ENCODE results near the gene CLTA. TPM values are rescaled to one million over a fixed set of nuclear protein-coding genes. Genes with fewer than 3 reads are reported as not detected.
"Not testable (repeated sequence)": the region's sequence is repeated elsewhere in the genome, so short reads cannot be mapped to it uniquely, and the experiment has no call there.

The CLTA gene
- total RNA-seq, 2 experiments from 2014 or later, result 150 to 171 TPM

GRCh38 chr9:36247356-36247755, 56.6 kb downstream of the CLTA start:
- no peak overlapping the region for H3K4me2 ChIP-seq (ENCODE audit: low read length)
- H3K9me2 ChIP-seq (ENCODE audit: insufficient read depth, low read length), result no peaks in the 10 kb centered on the region
- ChIA-PET POLR2A (interaction anchor here (1.2 kb wide), 1 partner anchor 85 kb away, joined by 3 read pairs; no protein-coding TSS in a partner anchor), CTCF (ENCODE audit: unreplicated experiment) (no interaction called here)
- peaks cover 6% of the 10 kb centered on the region for H3K4me1 ChIP-seq (ENCODE audit: insufficient read depth, low read length, poor library complexity, severe bottlenecking)
- no peak overlapping the region for H2AFZ ChIP-seq (ENCODE audit: low read length)
- 0 out of 2 replicates have a peak, but pooled peaks cover 5% of the 10 kb centered on the region for H4K20me1 ChIP-seq (ENCODE audit: insufficient read depth, low read length)
- H3K36me3 ChIP-seq (ENCODE audit: insufficient read depth, low read length), result peaks cover 34% of the 10 kb centered on the region
- no peak overlapping the region for H3K27ac ChIP-seq (ENCODE audit: low read depth, low read length, poor library complexity, severe bottlenecking)
- no peak for DNase-seq (ENCODE audit: low spot score)
- no peak for TF ChIP-seq CTCF (conservative IDR thresholded peaks at IDR 0.05; ENCODE audit: low read length)
- no peak for TF ChIP-seq EZH2phosphoT487 (IDR thresholded peaks at IDR 0.05; ENCODE audit: borderline replicate concordance, low read depth, low read length)
- no peak overlapping the region for H3K4me3 ChIP-seq (ENCODE audit: low read depth, low read length, poor library complexity, severe bottlenecking)
- no peaks in the 10 kb centered on the region for H3K79me2 ChIP-seq (ENCODE audit: insufficient read depth, low read depth, low read length)
- no peaks in the 10 kb centered on the region for H3K9me3 ChIP-seq (ENCODE audit: low read length)
- BruUV-seq (replicated peaks), result no TSS peak
- intact Hi-C loops (cut with micrococcal nuclease; ENCODE audit: unreplicated experiment), result no loop called here

GRCh38 chr9:36248061-36248460, 57.3 kb downstream of the CLTA start:
- H3K27ac ChIP-seq (ENCODE audit: low read depth, low read length, poor library complexity, severe bottlenecking); H3K79me2 ChIP-seq (ENCODE audit: insufficient read depth, low read depth, low read length); H2AFZ ChIP-seq (ENCODE audit: low read length); BruUV-seq (replicated peaks); H3K4me2 ChIP-seq (ENCODE audit: low read length); H3K4me1 ChIP-seq (ENCODE audit: insufficient read depth, low read length, poor library complexity, severe bottlenecking); H4K20me1 ChIP-seq (ENCODE audit: insufficient read depth, low read length); intact Hi-C loops (cut with micrococcal nuclease; ENCODE audit: unreplicated experiment); H3K9me2 ChIP-seq (ENCODE audit: insufficient read depth, low read length); H3K4me3 ChIP-seq (ENCODE audit: low read depth, low read length, poor library complexity, severe bottlenecking); H3K9me3 ChIP-seq (ENCODE audit: low read length): not testable (repeated sequence)
- ChIA-PET CTCF (ENCODE audit: unreplicated experiment) (interaction anchor here (0.9 kb wide), 1 partner anchor 11 kb away, joined by 3 read pairs; no protein-coding TSS in a partner anchor), POLR2A (interaction anchor here (0.5 to 1.4 kb wide), 7 partner anchors 10 to 1284 kb away, joined by 3 to 8 read pairs (median 5); partner anchors contain the start of gene GNE)
- TF ChIP-seq CTCF (conservative IDR thresholded peaks at IDR 0.05; ENCODE audit: low read length), result peak; percentile 66
- peaks cover 29% of the 10 kb centered on the region for H3K36me3 ChIP-seq (ENCODE audit: insufficient read depth, low read length)
- DNase-seq (ENCODE audit: low spot score), result peak; percentile 46

GRCh38 chr9:36249189-36249588, 58.5 kb downstream of the CLTA start:
- Histone ChIP-seq H3K4me3 (ENCODE audit: low read depth, low read length, poor library complexity, severe bottlenecking) (no peak overlapping the region), H3K4me1 (ENCODE audit: insufficient read depth, low read length, poor library complexity, severe bottlenecking) (peaks cover 6% of the 10 kb centered on the region), H3K9me2 (ENCODE audit: insufficient read depth, low read length) (no peaks in the 10 kb centered on the region), H4K20me1 (ENCODE audit: insufficient read depth, low read length) (0 out of 2 replicates have a peak, but pooled peaks cover 5% of the 10 kb centered on the region), H2AFZ (ENCODE audit: low read length) (no peak overlapping the region), H3K79me2 (ENCODE audit: insufficient read depth, low read depth, low read length) (no peaks in the 10 kb centered on the region), H3K9me3 (ENCODE audit: low read length) (no peaks in the 10 kb centered on the region), H3K27ac (ENCODE audit: low read depth, low read length, poor library complexity, severe bottlenecking) (no peak overlapping the region), H3K36me3 (ENCODE audit: insufficient read depth, low read length) (peaks cover 17% of the 10 kb centered on the region), H3K4me2 (ENCODE audit: low read length) (no peak overlapping the region)
- TF ChIP-seq EZH2phosphoT487 (IDR thresholded peaks at IDR 0.05; ENCODE audit: borderline replicate concordance, low read depth, low read length) (no peak), CTCF (conservative IDR thresholded peaks at IDR 0.05; ENCODE audit: low read length) (no peak)
- intact Hi-C loops (cut with micrococcal nuclease; ENCODE audit: unreplicated experiment), result loop anchor here (1.0 kb wide), 1 partner anchor 80 kb away; no protein-coding TSS in a partner anchor
- ChIA-PET POLR2A (interaction anchor here (0.6 to 1.4 kb wide), 5 partner anchors 9 to 210 kb away, joined by 3 to 5 read pairs (median 5); partner anchors contain the start of gene GNE), CTCF (ENCODE audit: unreplicated experiment) (interaction anchor here (0.9 kb wide), 1 partner anchor 10 kb away, joined by 3 read pairs; no protein-coding TSS in a partner anchor)
- BruUV-seq (replicated peaks), result no TSS peak
- DNase-seq (ENCODE audit: low spot score), result no peak
